Stomach (tissue), 4 donors: ENCODE results near the gene RNF207.

Experiments
- POLR2A ChIP-seq, 4 donors: fragments of 450-650 bp; IDR thresholded peaks; one replicate each; pipeline ENCODE4 v1.6.1; 2016; ENCODE audit warnings: antibody characterized with exemption in 4 of 4, control low read depth in 2 of 4, mild to moderate bottlenecking in 1 of 4, moderate library complexity in 1 of 4
- POLR2AphosphoS5 ChIP-seq, 3 donors: sonication (generic); formaldehyde crosslinking; IDR thresholded peaks; one replicate each; pipeline ENCODE4 v1.6.1; 2016; ENCODE audit warnings: antibody characterized with exemption in 3 of 3
- TF ChIP-seq, protein P1 (sequence below), 7 experiments: fragments of 450-650 bp in 4 of 7; fragments of 200-600 bp in 3 of 7; sonication (generic) in 3 of 7; IDR thresholded peaks; one replicate each; pipeline ENCODE4 v1.5.1; 2016 to 2019; ENCODE audit warnings: antibody characterized with exemption in 7 of 7, control low read depth in 2 of 7, mild to moderate bottlenecking in 1 of 7

DNA sequence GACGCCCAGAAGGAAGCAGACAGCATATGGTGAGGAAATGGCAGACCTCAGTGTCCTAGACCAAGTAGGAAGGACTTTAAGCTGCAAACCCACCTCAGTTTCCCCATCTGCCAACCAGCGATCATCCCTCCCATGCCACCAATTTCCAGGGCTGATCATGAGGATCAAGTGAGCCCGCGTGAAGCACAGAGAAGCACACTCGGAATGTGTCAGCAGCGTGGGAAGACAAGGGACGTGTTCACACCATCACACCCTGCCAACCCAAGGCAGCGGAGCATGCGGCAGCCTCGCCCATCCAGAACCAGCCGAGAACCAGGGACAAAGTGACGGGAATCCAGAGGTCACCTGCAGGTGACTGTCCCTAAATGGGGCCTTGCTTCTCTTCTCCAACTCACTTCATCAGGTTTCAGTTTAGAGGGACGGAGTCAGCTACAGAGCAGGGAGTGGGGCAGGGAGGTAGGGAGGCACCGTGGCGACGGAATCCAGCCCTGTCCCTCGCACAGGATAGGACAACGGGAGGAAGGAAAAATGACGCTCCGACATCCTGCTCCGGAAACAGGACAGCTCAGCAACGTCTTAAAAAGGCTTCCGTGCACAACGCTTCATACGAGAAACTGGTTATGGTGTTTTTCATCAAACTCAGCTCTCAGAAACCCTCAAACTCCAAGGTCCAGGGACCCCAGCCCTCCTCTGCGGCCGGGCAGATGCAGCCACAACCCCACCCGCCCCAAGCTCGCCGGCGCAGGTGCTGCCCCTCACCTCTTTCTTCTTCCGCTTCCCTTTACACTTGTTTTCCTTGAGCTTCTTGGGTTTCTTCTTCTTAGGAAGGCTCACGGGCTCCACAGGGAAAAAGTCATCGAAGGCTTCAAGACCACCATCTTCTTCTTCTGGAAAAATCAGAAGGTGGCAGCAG lies 38.3 kb upstream of the RNF207 start:
- TF ChIP-seq, protein P1, sequence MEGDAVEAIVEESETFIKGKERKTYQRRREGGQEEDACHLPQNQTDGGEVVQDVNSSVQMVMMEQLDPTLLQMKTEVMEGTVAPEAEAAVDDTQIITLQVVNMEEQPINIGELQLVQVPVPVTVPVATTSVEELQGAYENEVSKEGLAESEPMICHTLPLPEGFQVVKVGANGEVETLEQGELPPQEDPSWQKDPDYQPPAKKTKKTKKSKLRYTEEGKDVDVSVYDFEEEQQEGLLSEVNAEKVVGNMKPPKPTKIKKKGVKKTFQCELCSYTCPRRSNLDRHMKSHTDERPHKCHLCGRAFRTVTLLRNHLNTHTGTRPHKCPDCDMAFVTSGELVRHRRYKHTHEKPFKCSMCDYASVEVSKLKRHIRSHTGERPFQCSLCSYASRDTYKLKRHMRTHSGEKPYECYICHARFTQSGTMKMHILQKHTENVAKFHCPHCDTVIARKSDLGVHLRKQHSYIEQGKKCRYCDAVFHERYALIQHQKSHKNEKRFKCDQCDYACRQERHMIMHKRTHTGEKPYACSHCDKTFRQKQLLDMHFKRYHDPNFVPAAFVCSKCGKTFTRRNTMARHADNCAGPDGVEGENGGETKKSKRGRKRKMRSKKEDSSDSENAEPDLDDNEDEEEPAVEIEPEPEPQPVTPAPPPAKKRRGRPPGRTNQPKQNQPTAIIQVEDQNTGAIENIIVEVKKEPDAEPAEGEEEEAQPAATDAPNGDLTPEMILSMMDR (IDR thresholded peaks at IDR 0.05) = no peak
- TF ChIP-seq POLR2A (IDR thresholded peaks at IDR 0.05) (no peak), POLR2AphosphoS5 (IDR thresholded peaks at IDR 0.05) (no peak)
